SK-N-SH treated with all-trans-retinoic acid at 6 μM for 48 hours (cell line): Measurements from ENCODE around the gene ARHGEF10L.

ENCODE experiments used
- ARNTL ChIP-seq: fragments of 450-650 bp; formaldehyde crosslinking; IDR thresholded peaks from 2 replicates; pipeline ENCODE4 v1.5.0; 2020; ENCODE audit warnings: low read depth, mild to moderate bottlenecking, moderate library complexity, borderline replicate concordance
- BACH2 ChIP-seq: fragments of 250-450 bp; sonication (Bioruptor Pico); IDR thresholded peaks from 2 replicates; pipeline ENCODE4 v1.9.0; 2021; ENCODE audit warnings: mild to moderate bottlenecking, borderline replicate concordance
- CSDC2 ChIP-seq: fragments of 250-450 bp; sonication (Bioruptor Pico); IDR thresholded peaks from 2 replicates; pipeline ENCODE4 v1.5.0; 2020; ENCODE audit warnings: mild to moderate bottlenecking, moderate library complexity
- ISL1 ChIP-seq: fragments of 250-450 bp; sonication (Bioruptor Pico); IDR thresholded peaks from 2 replicates; pipeline ENCODE4 v2.1.2; 2022; ENCODE audit warnings: mild to moderate bottlenecking, moderate library complexity
- PPARA ChIP-seq: fragments of 250-450 bp; sonication (Bioruptor Pico); IDR thresholded peaks from 2 replicates; pipeline ENCODE4 v1.5.0; 2020; ENCODE audit warnings: mild to moderate bottlenecking, borderline replicate concordance
- SNAI2 ChIP-seq: fragments of 250-450 bp; sonication (Bioruptor Pico); IDR thresholded peaks from 2 replicates; pipeline ENCODE4 v1.5.0; 2020; ENCODE audit warnings: mild to moderate bottlenecking, moderate library complexity
- ZFP3 ChIP-seq: fragments of 250-450 bp; sonication (Bioruptor Pico); IDR thresholded peaks from 2 replicates; pipeline ENCODE4 v1.5.0; 2020; ENCODE audit warnings: mild to moderate bottlenecking, moderate library complexity
- TF ChIP-seq, protein P1 (sequence below): fragments of 250-450 bp; sonication (Bioruptor Pico); IDR thresholded peaks from 2 replicates; pipeline ENCODE4 v1.5.1; 2020; ENCODE audit warnings: low read depth, mild to moderate bottlenecking, moderate library complexity
- TF ChIP-seq, protein P2 (sequence below): fragments of 250-450 bp; sonication (Bioruptor Pico); IDR thresholded peaks from 2 replicates; pipeline ENCODE4 v1.5.0; 2020; ENCODE audit warnings: mild to moderate bottlenecking, moderate library complexity
- TF ChIP-seq, protein P3 (sequence below): fragments of 250-450 bp; sonication (Bioruptor Pico); IDR thresholded peaks from 2 replicates; pipeline ENCODE4 v1.8.0; 2020; ENCODE audit warnings: mild to moderate bottlenecking, moderate library complexity, borderline replicate concordance

DNA sequence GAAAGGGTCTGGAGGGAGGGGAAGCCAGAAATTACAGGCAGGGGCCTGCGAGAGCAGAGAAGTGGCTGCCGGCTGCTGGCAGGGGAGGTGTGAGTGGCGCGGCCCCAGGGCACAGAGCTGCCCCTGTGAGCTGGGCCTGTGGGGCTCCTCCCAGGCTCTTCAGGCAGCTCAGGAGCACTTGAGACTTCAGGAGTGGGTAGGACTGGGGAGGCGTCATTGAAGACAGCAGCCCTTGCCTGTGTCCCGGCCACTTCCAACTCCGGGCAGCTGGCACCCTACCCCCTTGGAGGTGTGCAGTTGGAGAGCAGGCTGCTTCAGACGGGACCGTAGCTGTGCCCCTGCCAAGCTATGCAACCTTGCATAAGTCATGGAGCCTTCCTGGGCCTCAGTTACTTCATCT lies 128.1 kb downstream of the ARHGEF10L start:
- TF ChIP-seq BACH2 (CRISPR knock-in tag) = no peak
- TF ChIP-seq ISL1 (CRISPR knock-in tag) = no peak
- no peak for TF ChIP-seq SNAI2
- TF ChIP-seq, protein P1, sequence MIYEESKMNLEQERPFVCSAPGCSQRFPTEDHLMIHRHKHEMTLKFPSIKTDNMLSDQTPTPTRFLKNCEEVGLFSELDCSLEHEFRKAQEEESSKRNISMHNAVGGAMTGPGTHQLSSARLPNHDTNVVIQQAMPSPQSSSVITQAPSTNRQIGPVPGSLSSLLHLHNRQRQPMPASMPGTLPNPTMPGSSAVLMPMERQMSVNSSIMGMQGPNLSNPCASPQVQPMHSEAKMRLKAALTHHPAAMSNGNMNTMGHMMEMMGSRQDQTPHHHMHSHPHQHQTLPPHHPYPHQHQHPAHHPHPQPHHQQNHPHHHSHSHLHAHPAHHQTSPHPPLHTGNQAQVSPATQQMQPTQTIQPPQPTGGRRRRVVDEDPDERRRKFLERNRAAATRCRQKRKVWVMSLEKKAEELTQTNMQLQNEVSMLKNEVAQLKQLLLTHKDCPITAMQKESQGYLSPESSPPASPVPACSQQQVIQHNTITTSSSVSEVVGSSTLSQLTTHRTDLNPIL = no peak
- TF ChIP-seq ARNTL = no peak
- TF ChIP-seq, protein P2, sequence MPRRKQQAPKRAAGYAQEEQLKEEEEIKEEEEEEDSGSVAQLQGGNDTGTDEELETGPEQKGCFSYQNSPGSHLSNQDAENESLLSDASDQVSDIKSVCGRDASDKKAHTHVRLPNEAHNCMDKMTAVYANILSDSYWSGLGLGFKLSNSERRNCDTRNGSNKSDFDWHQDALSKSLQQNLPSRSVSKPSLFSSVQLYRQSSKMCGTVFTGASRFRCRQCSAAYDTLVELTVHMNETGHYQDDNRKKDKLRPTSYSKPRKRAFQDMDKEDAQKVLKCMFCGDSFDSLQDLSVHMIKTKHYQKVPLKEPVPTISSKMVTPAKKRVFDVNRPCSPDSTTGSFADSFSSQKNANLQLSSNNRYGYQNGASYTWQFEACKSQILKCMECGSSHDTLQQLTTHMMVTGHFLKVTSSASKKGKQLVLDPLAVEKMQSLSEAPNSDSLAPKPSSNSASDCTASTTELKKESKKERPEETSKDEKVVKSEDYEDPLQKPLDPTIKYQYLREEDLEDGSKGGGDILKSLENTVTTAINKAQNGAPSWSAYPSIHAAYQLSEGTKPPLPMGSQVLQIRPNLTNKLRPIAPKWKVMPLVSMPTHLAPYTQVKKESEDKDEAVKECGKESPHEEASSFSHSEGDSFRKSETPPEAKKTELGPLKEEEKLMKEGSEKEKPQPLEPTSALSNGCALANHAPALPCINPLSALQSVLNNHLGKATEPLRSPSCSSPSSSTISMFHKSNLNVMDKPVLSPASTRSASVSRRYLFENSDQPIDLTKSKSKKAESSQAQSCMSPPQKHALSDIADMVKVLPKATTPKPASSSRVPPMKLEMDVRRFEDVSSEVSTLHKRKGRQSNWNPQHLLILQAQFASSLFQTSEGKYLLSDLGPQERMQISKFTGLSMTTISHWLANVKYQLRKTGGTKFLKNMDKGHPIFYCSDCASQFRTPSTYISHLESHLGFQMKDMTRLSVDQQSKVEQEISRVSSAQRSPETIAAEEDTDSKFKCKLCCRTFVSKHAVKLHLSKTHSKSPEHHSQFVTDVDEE (CRISPR knock-in tag) = no peak
- TF ChIP-seq ZFP3 (CRISPR knock-in tag) = no peak
- TF ChIP-seq, protein P3, sequence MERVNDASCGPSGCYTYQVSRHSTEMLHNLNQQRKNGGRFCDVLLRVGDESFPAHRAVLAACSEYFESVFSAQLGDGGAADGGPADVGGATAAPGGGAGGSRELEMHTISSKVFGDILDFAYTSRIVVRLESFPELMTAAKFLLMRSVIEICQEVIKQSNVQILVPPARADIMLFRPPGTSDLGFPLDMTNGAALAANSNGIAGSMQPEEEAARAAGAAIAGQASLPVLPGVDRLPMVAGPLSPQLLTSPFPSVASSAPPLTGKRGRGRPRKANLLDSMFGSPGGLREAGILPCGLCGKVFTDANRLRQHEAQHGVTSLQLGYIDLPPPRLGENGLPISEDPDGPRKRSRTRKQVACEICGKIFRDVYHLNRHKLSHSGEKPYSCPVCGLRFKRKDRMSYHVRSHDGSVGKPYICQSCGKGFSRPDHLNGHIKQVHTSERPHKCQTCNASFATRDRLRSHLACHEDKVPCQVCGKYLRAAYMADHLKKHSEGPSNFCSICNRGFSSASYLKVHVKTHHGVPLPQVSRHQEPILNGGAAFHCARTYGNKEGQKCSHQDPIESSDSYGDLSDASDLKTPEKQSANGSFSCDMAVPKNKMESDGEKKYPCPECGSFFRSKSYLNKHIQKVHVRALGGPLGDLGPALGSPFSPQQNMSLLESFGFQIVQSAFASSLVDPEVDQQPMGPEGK (CRISPR knock-in tag) = no peak
- no peak for TF ChIP-seq PPARA (CRISPR knock-in tag)
- no peak for TF ChIP-seq CSDC2
